HepG2 (cell line): ENCODE results near the gene NFATC4. TPM values are rescaled to one million over a fixed set of nuclear protein-coding genes. Genes with fewer than 3 reads are reported as not detected.

Experiments used
- AGO1 ChIP-seq: fragments of 200-400 bp; formaldehyde crosslinking; IDR thresholded peaks from 2 replicates; pipeline ENCODE4 v1.6.1; 2017; ENCODE audit warnings: mild to moderate bottlenecking, low read depth, low read length, moderate library complexity; ENCODE audit not compliant: poor library complexity, severe bottlenecking
- CEBPB ChIP-seq: IDR thresholded peaks from 2 replicates; pipeline ENCODE4 v1.6.1; 2011; ENCODE audit warnings: low read depth, low read length, improper control_type of control experiment, borderline replicate concordance
- ETV6 ChIP-seq: sonication (generic); formaldehyde crosslinking; conservative IDR thresholded peaks from 2 replicates; pipeline ENCODE4 v1.4.0; 2020; ENCODE audit warnings: missing genetic modification reagents
- EZH2 ChIP-seq: conservative IDR thresholded peaks from 2 replicates; pipeline ENCODE4 v1.6.1; 2012; ENCODE audit warnings: mild to moderate bottlenecking, low read depth, low read length, moderate library complexity
- FOXP1 ChIP-seq, 2 experiments: fragments of 450-650 bp in 1 of 2; IDR thresholded peaks; 2 replicates each; pipeline ENCODE4 v1.6.1; 2017 to 2018; ENCODE audit warnings: antibody characterized with exemption in 1 of 2
- HHEX ChIP-seq: IDR thresholded peaks from 2 replicates; pipeline ENCODE4 v1.6.1; 2016; ENCODE audit warnings: control low read depth
- HNF4A ChIP-seq: sonication (generic); formaldehyde crosslinking; IDR thresholded peaks from 2 replicates; pipeline ENCODE4 v1.4.0; 2020; ENCODE audit warnings: missing genetic modification reagents
- HOXA5 ChIP-seq: sonication (generic); formaldehyde crosslinking; IDR thresholded peaks from 2 replicates; pipeline ENCODE4 v1.4.0; 2020; ENCODE audit warnings: missing genetic modification reagents
- MIXL1 ChIP-seq: IDR thresholded peaks from 2 replicates; pipeline ENCODE4 v1.6.1; 2016
- SMYD3 ChIP-seq: sonication (generic); formaldehyde crosslinking; IDR thresholded peaks from 2 replicates; pipeline ENCODE4 v1.8.1; 2023; ENCODE audit warnings: mild to moderate bottlenecking, missing genetic modification reagents
- TGIF2 ChIP-seq: IDR thresholded peaks from 2 replicates; pipeline ENCODE4 v1.6.1; 2016; ENCODE audit warnings: control low read depth, missing compliant biosample characterization
- ZNF232 ChIP-seq: sonication (generic); formaldehyde crosslinking; IDR thresholded peaks from 2 replicates; pipeline ENCODE4 v1.4.0; 2020; ENCODE audit warnings: missing genetic modification reagents, borderline replicate concordance
- ZNF256 ChIP-seq: sonication (generic); formaldehyde crosslinking; conservative IDR thresholded peaks from 2 replicates; pipeline ENCODE4 v1.4.0; 2020; ENCODE audit warnings: missing genetic modification reagents
- ZNF382 ChIP-seq: sonication (generic); formaldehyde crosslinking; IDR thresholded peaks from 2 replicates; pipeline ENCODE4 v1.5.0; 2020; ENCODE audit warnings: missing genetic modification reagents, mild to moderate bottlenecking, borderline replicate concordance
- ZNF652 ChIP-seq: IDR thresholded peaks from 2 replicates; pipeline ENCODE4 v1.6.1; 2016; ENCODE audit warnings: low read depth, borderline replicate concordance
- ZNF678 ChIP-seq: sonication (generic); formaldehyde crosslinking; IDR thresholded peaks from 2 replicates; pipeline ENCODE4 v1.4.0; 2020; ENCODE audit warnings: mild to moderate bottlenecking, missing genetic modification reagents
- ZNF713 ChIP-seq: sonication (generic); formaldehyde crosslinking; IDR thresholded peaks from 2 replicates; pipeline ENCODE4 v1.4.0; 2020; ENCODE audit warnings: mild to moderate bottlenecking, missing genetic modification reagents
- polyA plus RNA-seq, 8 experiments: library from polyadenylated mRNA; depleted of rRNA in 3 of 8; stranded (reverse) in 7 of 8; unstranded in 1 of 8; fragments of >200 nt; fragmentation: Illumina TruSeq in 4 of 8; extraction: Trizol in 4 of 8; gene quantifications; 2 replicates each; pipeline versions ENCODE4 v1.2.1 to v1.2.3, GENCODE V29; 2011 to 2016; ENCODE audit warnings: low read depth in 4 of 8, missing spikeins in 1 of 8, mixed read lengths in 1 of 8; ENCODE audit not compliant: insufficient read depth in 1 of 8
- total RNA-seq, 5 experiments: library from RNA; depleted of rRNA; stranded (reverse); fragments of >200 nt; fragmentation: Illumina TruSeq; extraction: Trizol; gene quantifications; 2 replicates each; pipeline ENCODE4 v1.2.3, GENCODE V29; 2016; ENCODE audit warnings: low read depth in 1 of 5
- TF ChIP-seq, protein P1 (sequence below): sonication (generic); formaldehyde crosslinking; IDR thresholded peaks from 2 replicates; pipeline ENCODE4 v1.8.1; 2022; ENCODE audit warnings: low read depth, mild to moderate bottlenecking, missing genetic modification reagents
- TF ChIP-seq, protein P2 (sequence below): sonication (generic); formaldehyde crosslinking; IDR thresholded peaks from 2 replicates; pipeline ENCODE4 v1.4.0; 2020; ENCODE audit warnings: missing genetic modification reagents, borderline replicate concordance
- TF ChIP-seq, protein P3 (sequence below): sonication (generic); formaldehyde crosslinking; IDR thresholded peaks from 2 replicates; pipeline ENCODE4 v1.4.0; 2020; ENCODE audit warnings: missing genetic modification reagents
- TF ChIP-seq, protein P4 (sequence below): sonication (generic); formaldehyde crosslinking; IDR thresholded peaks from 2 replicates; pipeline ENCODE4 v1.8.0; 2022; ENCODE audit warnings: low read depth, missing genetic modification reagents
- TF ChIP-seq, protein P5 (sequence below), 2 experiments: fragments of 450-650 bp in 1 of 2; sonication (generic) in 1 of 2; formaldehyde crosslinking; IDR thresholded peaks; 2 replicates each; pipeline versions ENCODE4 v1.5.0 to v1.8.0; 2020 to 2022; ENCODE audit warnings: mild to moderate bottlenecking in 1 of 2, missing genetic modification reagents in 1 of 2

The NFATC4 gene
- total and polyA plus RNA-seq, 2 of the 13 experiments (the other 11 are each of a cell fraction or from before 2014, with no cell fraction given) = 0.04 to 0.15 TPM

DNA sequence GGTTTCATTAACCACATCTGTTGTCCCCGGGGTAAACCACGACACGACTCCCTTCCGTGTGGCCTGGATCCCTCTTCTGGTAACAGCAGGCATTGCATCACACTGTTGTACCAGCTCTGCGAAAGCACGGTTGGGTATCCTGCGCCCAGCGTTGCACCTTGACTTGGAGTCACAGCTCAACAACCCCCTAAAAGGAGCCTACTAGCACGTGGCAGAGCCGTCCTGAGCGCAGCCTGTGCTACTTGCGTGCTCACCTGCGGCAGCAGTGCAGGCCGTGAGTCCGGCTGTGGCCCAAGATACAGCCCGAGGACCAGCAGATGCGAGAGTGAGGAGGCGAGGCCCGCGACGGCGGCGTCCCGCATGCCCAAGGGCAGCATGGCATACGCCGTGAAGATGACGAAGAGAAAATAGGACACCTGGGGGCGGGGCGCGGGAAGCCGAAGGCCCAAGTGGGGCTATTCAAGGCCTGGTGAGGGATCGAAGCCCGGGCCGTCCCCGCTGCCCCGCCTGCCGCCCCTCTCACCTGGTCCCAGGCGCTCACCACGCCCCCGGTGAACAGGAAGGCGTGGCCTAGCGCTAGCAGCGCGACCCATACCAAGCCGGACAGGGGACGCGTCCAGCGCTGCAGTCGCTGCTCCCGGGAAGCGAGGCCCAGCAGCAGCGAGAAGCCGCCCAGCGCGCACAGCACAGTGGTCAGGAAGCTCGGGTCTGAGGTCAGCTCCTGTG lies 35.6 kb upstream of the NFATC4 start (continued):
- TF ChIP-seq ZNF652 (CRISPR knock-in tag) = peak; percentile 7; the same call in 1 of the 2 replicates
- TF ChIP-seq, protein P1, sequence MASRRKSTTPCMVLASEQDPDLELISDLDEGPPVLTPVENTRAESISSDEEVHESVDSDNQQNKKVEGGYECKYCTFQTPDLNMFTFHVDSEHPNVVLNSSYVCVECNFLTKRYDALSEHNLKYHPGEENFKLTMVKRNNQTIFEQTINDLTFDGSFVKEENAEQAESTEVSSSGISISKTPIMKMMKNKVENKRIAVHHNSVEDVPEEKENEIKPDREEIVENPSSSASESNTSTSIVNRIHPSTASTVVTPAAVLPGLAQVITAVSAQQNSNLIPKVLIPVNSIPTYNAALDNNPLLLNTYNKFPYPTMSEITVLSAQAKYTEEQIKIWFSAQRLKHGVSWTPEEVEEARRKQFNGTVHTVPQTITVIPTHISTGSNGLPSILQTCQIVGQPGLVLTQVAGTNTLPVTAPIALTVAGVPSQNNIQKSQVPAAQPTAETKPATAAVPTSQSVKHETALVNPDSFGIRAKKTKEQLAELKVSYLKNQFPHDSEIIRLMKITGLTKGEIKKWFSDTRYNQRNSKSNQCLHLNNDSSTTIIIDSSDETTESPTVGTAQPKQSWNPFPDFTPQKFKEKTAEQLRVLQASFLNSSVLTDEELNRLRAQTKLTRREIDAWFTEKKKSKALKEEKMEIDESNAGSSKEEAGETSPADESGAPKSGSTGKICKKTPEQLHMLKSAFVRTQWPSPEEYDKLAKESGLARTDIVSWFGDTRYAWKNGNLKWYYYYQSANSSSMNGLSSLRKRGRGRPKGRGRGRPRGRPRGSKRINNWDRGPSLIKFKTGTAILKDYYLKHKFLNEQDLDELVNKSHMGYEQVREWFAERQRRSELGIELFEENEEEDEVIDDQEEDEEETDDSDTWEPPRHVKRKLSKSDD (CRISPR knock-in tag) = no peak
- peak; percentile 87; the same call in 1 of the 2 replicates for TF ChIP-seq ZNF713 (CRISPR knock-in tag)
- TF ChIP-seq EZH2 = no peak
- TF ChIP-seq HHEX (CRISPR knock-in tag) = no peak
- TF ChIP-seq TGIF2 (CRISPR knock-in tag) = no peak; the same call in 1 of the 2 replicates
- TF ChIP-seq SMYD3 (CRISPR knock-in tag) = no peak
- TF ChIP-seq AGO1 = peak; percentile 39
- no peak for TF ChIP-seq ZNF256 (CRISPR knock-in tag)
- TF ChIP-seq HOXA5 = no peak
- TF ChIP-seq HNF4A (CRISPR knock-in tag) = no peak
- TF ChIP-seq, protein P2, sequence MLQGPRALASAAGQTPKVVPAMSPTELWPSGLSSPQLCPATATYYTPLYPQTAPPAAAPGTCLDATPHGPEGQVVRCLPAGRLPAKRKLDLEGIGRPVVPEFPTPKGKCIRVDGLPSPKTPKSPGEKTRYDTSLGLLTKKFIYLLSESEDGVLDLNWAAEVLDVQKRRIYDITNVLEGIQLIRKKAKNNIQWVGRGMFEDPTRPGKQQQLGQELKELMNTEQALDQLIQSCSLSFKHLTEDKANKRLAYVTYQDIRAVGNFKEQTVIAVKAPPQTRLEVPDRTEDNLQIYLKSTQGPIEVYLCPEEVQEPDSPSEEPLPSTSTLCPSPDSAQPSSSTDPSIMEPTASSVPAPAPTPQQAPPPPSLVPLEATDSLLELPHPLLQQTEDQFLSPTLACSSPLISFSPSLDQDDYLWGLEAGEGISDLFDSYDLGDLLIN (CRISPR knock-in tag) = peak; percentile 9; the same call in 1 of the 2 replicates
- no peak for TF ChIP-seq FOXP1 (IDR thresholded peaks at IDR 0.05)
- TF ChIP-seq FOXP1 (CRISPR knock-in tag; IDR thresholded peaks at IDR 0.05) = peak; percentile 53
- peak; percentile 100 for TF ChIP-seq ZNF678
- TF ChIP-seq, protein P3, sequence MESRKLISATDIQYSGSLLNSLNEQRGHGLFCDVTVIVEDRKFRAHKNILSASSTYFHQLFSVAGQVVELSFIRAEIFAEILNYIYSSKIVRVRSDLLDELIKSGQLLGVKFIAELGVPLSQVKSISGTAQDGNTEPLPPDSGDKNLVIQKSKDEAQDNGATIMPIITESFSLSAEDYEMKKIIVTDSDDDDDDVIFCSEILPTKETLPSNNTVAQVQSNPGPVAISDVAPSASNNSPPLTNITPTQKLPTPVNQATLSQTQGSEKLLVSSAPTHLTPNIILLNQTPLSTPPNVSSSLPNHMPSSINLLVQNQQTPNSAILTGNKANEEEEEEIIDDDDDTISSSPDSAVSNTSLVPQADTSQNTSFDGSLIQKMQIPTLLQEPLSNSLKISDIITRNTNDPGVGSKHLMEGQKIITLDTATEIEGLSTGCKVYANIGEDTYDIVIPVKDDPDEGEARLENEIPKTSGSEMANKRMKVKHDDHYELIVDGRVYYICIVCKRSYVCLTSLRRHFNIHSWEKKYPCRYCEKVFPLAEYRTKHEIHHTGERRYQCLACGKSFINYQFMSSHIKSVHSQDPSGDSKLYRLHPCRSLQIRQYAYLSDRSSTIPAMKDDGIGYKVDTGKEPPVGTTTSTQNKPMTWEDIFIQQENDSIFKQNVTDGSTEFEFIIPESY (CRISPR knock-in tag) = peak; percentile 86
- TF ChIP-seq, protein P4, sequence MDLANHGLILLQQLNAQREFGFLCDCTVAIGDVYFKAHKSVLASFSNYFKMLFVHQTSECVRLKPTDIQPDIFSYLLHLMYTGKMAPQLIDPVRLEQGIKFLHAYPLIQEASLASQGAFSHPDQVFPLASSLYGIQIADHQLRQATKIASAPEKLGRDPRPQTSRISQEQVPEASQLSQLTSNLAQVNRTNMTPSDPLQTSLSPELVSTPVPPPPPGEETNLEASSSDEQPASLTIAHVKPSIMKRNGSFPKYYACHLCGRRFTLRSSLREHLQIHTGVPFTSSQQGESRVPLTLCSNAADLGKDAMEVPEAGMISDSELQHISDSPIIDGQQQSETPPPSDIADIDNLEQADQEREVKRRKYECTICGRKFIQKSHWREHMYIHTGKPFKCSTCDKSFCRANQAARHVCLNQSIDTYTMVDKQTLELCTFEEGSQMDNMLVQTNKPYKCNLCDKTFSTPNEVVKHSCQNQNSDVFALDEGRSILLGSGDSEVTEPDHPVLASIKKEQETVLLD (CRISPR knock-in tag) = peak; percentile 93
- TF ChIP-seq MIXL1 (CRISPR knock-in tag) = peak; percentile 46
- no peak for TF ChIP-seq ZNF382 (CRISPR knock-in tag)
- TF ChIP-seq ETV6 = peak; percentile 86
- TF ChIP-seq CEBPB = peak; percentile 99
- no peak; the same call in none of the 2 replicates for TF ChIP-seq ZNF232 (CRISPR knock-in tag)
- TF ChIP-seq, protein P5, sequence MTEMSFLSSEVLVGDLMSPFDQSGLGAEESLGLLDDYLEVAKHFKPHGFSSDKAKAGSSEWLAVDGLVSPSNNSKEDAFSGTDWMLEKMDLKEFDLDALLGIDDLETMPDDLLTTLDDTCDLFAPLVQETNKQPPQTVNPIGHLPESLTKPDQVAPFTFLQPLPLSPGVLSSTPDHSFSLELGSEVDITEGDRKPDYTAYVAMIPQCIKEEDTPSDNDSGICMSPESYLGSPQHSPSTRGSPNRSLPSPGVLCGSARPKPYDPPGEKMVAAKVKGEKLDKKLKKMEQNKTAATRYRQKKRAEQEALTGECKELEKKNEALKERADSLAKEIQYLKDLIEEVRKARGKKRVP (CRISPR knock-in tag; IDR thresholded peaks at IDR 0.05) = peak in 1 of 2 experiments; percentile 93; a peak in 2 of 4 replicates
